B cell (primary cell): ENCODE measurements around the gene LONRF2. TPM values are rescaled to one million over a fixed set of nuclear protein-coding genes. Genes with fewer than 3 reads are reported as not detected.

Experiments used
- ATAC-seq: fragments of 200-7000 bp; cut with Tn5 transposase; one replicate; pipeline ENCODE4 v1.10.0; 2021; ENCODE audit warnings: low read depth, mild to moderate bottlenecking, moderate number of reproducible peaks, moderate library complexity
- CTCF ChIA-PET: fragments of 350-600 bp; sonication (Branson Sonifier 250); formaldehyde crosslinking; loops from one replicate; lab custom pipeline; 2021; ENCODE audit warnings: antibody characterized with exemption, inconsistent platforms; lab: Charles Lee
- POLR2A ChIA-PET: fragments of 350-600 bp; sonication (Branson Sonifier 250); formaldehyde crosslinking; loops from one replicate; lab custom pipeline; 2021; ENCODE audit warnings: antibody characterized with exemption; lab: Charles Lee
- DNase-seq: peaks from one replicate; pipeline ENCODE4 v3.0.0; 2013
- H2AFZ ChIP-seq: 2 replicates; pipeline ENCODE4 v1.6.1; 2012; ENCODE audit warnings: mild to moderate bottlenecking, low read depth, low read length; ENCODE audit not compliant: insufficient read depth, poor library complexity, severe bottlenecking
- H3K27ac ChIP-seq, 2 donors: 1 replicate in 1 of 2; 2 replicates in 1 of 2; pipeline ENCODE4 v1.5.1; 2012 to 2013; ENCODE audit warnings: low read length in 2 of 2, mild to moderate bottlenecking in 2 of 2, moderate library complexity in 1 of 2
- H3K27me3 ChIP-seq, 4 experiments: fragments of 200-600 bp in 1 of 4; sonication (generic) in 1 of 4; replicated peaks in 1 of 4; 1 replicate in 2 of 4; 2 replicates in 2 of 4; pipeline versions ENCODE4 v1.6.1 to v1.7.0; 2013 to 2016; ENCODE audit warnings: low read length in 3 of 4, mild to moderate bottlenecking in 2 of 4, mixed read lengths in 1 of 4, moderate library complexity in 1 of 4; ENCODE audit not compliant: insufficient read depth in 4 of 4, control insufficient read depth in 3 of 4; ENCODE audit errors: control extremely low read depth in 1 of 4
- H3K36me3 ChIP-seq, 2 experiments: replicated peaks in 1 of 2; 1 replicate in 1 of 2; 2 replicates in 1 of 2; pipeline versions ENCODE4 v1.6.1 to v1.7.1; 2013; ENCODE audit warnings: low read length in 1 of 2; ENCODE audit not compliant: insufficient read depth in 2 of 2, control insufficient read depth in 1 of 2; ENCODE audit errors: control extremely low read depth in 1 of 2, extremely low read depth in 1 of 2
- H3K4me1 ChIP-seq, 2 donors: fragments of 200-600 bp in 1 of 2; sonication (generic) in 1 of 2; 1 replicate in 1 of 2; 2 replicates in 1 of 2; pipeline versions ENCODE4 v1.5.1 to v1.6.1; 2013 to 2017; ENCODE audit warnings: low read length in 2 of 2; ENCODE audit not compliant: control insufficient read depth in 2 of 2, insufficient read depth in 2 of 2
- H3K4me2 ChIP-seq: replicated peaks from 2 replicates; pipeline ENCODE3; 2012; ENCODE audit warnings: mild to moderate bottlenecking, low read depth, low read length; ENCODE audit not compliant: poor library complexity, severe bottlenecking
- H3K4me3 ChIP-seq, 5 experiments: fragments of 200-600 bp in 1 of 5; sonication (generic) in 1 of 5; 1 replicate in 3 of 5; 2 replicates in 2 of 5; pipeline versions ENCODE4 v1.5.1 to v1.7.0; 2011 to 2016; ENCODE audit warnings: low read length in 4 of 5, mild to moderate bottlenecking in 4 of 5, low read depth in 2 of 5, control low read depth in 1 of 5, moderate library complexity in 1 of 5; ENCODE audit not compliant: insufficient read depth in 1 of 5; ENCODE audit errors: control extremely low read depth in 1 of 5, extremely low read depth in 1 of 5
- H3K79me2 ChIP-seq: fragments of 200-600 bp; sonication (generic); one replicate; pipeline ENCODE4 v1.6.0; 2016; ENCODE audit warnings: low read length; ENCODE audit not compliant: control insufficient read depth, insufficient read depth
- H3K9ac ChIP-seq: fragments of 200-600 bp; sonication (generic); 2 replicates; pipeline ENCODE4 v1.6.1; 2017; ENCODE audit warnings: mild to moderate bottlenecking, low read length, moderate library complexity
- H3K9me3 ChIP-seq, 3 donors: one replicate each; pipeline versions ENCODE4 v1.6.1 to v1.7.1; 2013; ENCODE audit warnings: low read length in 2 of 3; ENCODE audit not compliant: control insufficient read depth in 2 of 3, insufficient read depth in 1 of 3; ENCODE audit errors: control extremely low read depth in 1 of 3
- H4K20me1 ChIP-seq: 2 replicates; pipeline ENCODE4 v1.6.0; 2012; ENCODE audit warnings: mild to moderate bottlenecking, low read length; ENCODE audit not compliant: insufficient read depth, control insufficient read depth, poor library complexity, severe bottlenecking
- H3K27ac Mint-ChIP-seq: one replicate; pipeline ENCODE4 v1.8.0; 2021; ENCODE audit warnings: mixed read lengths
- H3K27me3 Mint-ChIP-seq: one replicate; pipeline ENCODE4 v1.8.0; 2021; ENCODE audit warnings: mixed read lengths
- H3K4me1 Mint-ChIP-seq: one replicate; pipeline ENCODE4 v1.8.0; 2021; ENCODE audit warnings: mixed read lengths
- H3K4me3 Mint-ChIP-seq: one replicate; pipeline ENCODE4 v1.8.0; 2021; ENCODE audit warnings: mixed read lengths
- H3K9me3 Mint-ChIP-seq: one replicate; pipeline ENCODE4 v1.8.0; 2022; ENCODE audit warnings: mixed read lengths; ENCODE audit not compliant: insufficient read depth
- CTCF ChIP-seq: fragments of 200-600 bp; IDR thresholded peaks from one replicate; pipeline ENCODE4 v1.8.0; 2022; ENCODE audit warnings: antibody characterized with exemption, mild to moderate bottlenecking
- EZH2 ChIP-seq: IDR thresholded peaks from 2 replicates; pipeline ENCODE4 v1.6.1; 2012; ENCODE audit warnings: borderline replicate concordance, low read depth, mild to moderate bottlenecking, moderate library complexity, low read length; ENCODE audit not compliant: insufficient read depth, poor library complexity, severe bottlenecking
- WGBS: methylation state at CpG from one replicate; pipeline ENCODE4 v1.1.5; 2013; ENCODE audit warnings: missing lambda C conversion rate; ENCODE audit not compliant: insufficient coverage; 5-methylcytosine and 5-hydroxymethylcytosine counted together
- intact Hi-C: fragments of 100-400 bp; cut with micrococcal nuclease; formaldehyde crosslinking; loops from one replicate; pipeline ENCODE4 v1.10.0; 2022
- polyA plus RNA-seq: library from polyadenylated mRNA; depleted of rRNA; stranded (reverse); fragments of >200 nt; gene quantifications from 2 replicates; pipeline ENCODE4 v1.2.3, GENCODE V29; 2012
- total RNA-seq, 2 donors: library from RNA; stranded (reverse); fragments of 120-200 nt in 1 of 2; gene quantifications; 1 replicate in 1 of 2; 2 replicates in 1 of 2; pipeline versions ENCODE4 v1.2.3 to v1.2.4, GENCODE V29; 2013 to 2022

LONRF2 gene
- total and polyA plus RNA-seq, 2 donors (not counting 1 experiment from before 2014, with no cell fraction given) = 0.32 TPM; not detected in 1

DNA sequence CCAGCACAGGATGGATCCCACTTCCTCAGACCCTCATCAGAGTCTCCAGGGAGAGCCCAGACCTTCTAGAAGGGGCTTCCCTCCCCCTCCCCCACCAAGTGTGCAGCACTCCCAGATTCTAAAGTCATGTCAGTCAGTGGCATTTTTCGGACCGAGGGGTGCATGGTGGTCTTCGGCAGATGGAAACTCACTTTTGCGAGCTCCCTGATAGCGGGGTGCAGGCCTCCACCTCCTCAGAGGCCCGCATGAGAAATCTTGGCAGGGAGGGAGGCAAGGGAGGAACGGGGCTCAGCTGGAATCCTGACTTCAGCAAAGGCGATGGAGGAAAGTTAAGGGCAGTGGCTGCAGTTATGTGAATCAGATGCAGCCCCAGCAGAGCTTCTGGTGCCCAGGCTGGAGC is 58.2 kb downstream of the LONRF2 start:
- intact Hi-C loops = no loop called here
- no peak for ATAC-seq
- 98% methylated on average over 8 of the region's 8 CpGs for WGBS

More for the DNA sequence above, 58.2 kb downstream of the LONRF2 start:
- Histone ChIP-seq H3K27me3 (no peaks in the 10 kb centered on the region), H3K4me2 (no peak overlapping the region), H3K79me2 (peaks cover 3% of the 10 kb centered on the region), H3K4me1 (no peaks in the 10 kb centered on the region), H2AFZ (no peak overlapping the region), H3K9me3 (no peaks in the 10 kb centered on the region), H3K27ac (no peak overlapping the region), H3K9ac (no peak overlapping the region), H3K4me3 (no peak overlapping the region), H4K20me1 (no peaks in the 10 kb centered on the region), H3K36me3 (no peaks in the 10 kb centered on the region)
- no peak overlapping the region for H3K4me3 Mint-ChIP-seq
- H3K9me3 Mint-ChIP-seq = no peaks in the 10 kb centered on the region
- CTCF ChIA-PET = interaction anchor here (0.6 to 9.3 kb wide), 15 partner anchors 9 to 725 kb away, joined by 4 to 143 read pairs (median 8); partner anchors contain the start of genes AFF3 and PDCL3
- no peak for DNase-seq
- POLR2A ChIA-PET = no interaction called here
- TF ChIP-seq EZH2 (no peak), CTCF (no peak)
- peak overlapping the region; percentile 46 for H3K27ac Mint-ChIP-seq
- H3K27me3 Mint-ChIP-seq = no peaks in the 10 kb centered on the region
- peaks cover 17% of the 10 kb centered on the region for H3K4me1 Mint-ChIP-seq
